ENCODE measurements around the gene RGS17.
"Not testable (repeated sequence)": the region's sequence is repeated elsewhere in the genome, so short reads cannot be mapped to it uniquely, and the experiment has no call there.

The RGS17 gene

GRCh38 chr6:152986978-152987377, 144.1 kb downstream of the RGS17 start:
- no peaks in the 10 kb centered on the region for H3K27me3 Mint-ChIP-seq
- H3K4me1 Mint-ChIP-seq = peaks cover 10% of the 10 kb centered on the region
- H3K4me3 Mint-ChIP-seq = no peak overlapping the region
- DNase-seq (ENCODE audit: low spot score in 2 of 2) (no peak), ATAC-seq (ENCODE audit: low read depth) (no peak)
- H3K27ac Mint-ChIP-seq = peak overlapping the region; percentile 50
- H3K9me3 Mint-ChIP-seq = no peaks in the 10 kb centered on the region
- H3K36me3 Mint-ChIP-seq = peaks cover 5% of the 10 kb centered on the region

DNA sequence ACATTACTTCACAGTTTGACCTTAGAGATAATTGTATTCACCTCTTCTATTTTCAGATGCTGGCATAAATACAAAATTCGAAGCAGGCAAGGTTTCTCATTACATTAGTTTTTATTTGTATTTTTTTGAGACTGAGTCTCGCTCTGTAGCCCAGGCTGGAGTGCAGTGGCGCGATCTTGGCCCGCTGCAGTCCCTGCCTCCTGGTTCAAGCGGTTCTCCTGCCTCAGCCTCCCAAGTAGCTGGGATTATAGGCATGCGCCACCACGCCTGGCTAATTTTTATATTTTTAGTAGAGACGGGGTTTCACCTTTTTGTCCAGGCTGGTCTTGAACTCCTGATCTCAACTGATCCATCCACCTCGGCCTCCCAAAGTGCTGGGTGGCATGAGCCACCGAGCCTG, 145.8 kb downstream of the RGS17 start:
- Mint-ChIP-seq H3K27ac (peak overlapping the region; percentile 24), H3K4me1 (peaks cover 17% of the 10 kb centered on the region)
- H3K9me3 Mint-ChIP-seq; H3K27me3 Mint-ChIP-seq; H3K36me3 Mint-ChIP-seq; ATAC-seq (ENCODE audit: low read depth); DNase-seq (ENCODE audit: low spot score in 2 of 2); H3K4me3 Mint-ChIP-seq: not testable (repeated sequence)

DNA sequence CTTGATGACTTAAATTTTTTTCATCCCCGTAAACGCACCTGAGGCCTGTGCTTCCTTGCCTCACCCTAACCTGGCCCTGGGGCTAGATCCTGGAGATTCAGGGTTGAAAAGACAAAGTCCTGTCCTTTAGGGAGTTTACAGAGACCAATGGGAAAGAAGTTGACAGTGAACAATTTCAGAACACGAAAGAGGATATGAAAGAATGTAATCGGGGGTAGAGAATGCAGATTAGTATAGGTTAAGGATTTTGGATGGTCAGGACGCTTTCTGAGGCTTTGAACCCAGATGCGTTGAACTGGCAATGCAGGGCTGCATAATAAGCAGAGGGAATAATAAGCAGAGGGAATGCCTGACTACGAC, 146.6 kb downstream of the RGS17 start:
- DNase-seq (ENCODE audit: low spot score in 2 of 2) (no peak), ATAC-seq (ENCODE audit: low read depth) (no peak)
- peak overlapping the region; percentile 91 for H3K4me3 Mint-ChIP-seq
- H3K36me3 Mint-ChIP-seq = peaks cover 7% of the 10 kb centered on the region
- H3K4me1 Mint-ChIP-seq = peaks cover 19% of the 10 kb centered on the region
- no peaks in the 10 kb centered on the region for H3K27me3 Mint-ChIP-seq
- no peaks in the 10 kb centered on the region for H3K9me3 Mint-ChIP-seq
- H3K27ac Mint-ChIP-seq = peak overlapping the region; percentile 91

- no peak for ATAC-seq (ENCODE audit: low read depth)
- Mint-ChIP-seq H3K4me3 (peak overlapping the region; percentile 91), H3K27ac (peak overlapping the region; percentile 91), H3K4me1 (peaks cover 19% of the 10 kb centered on the region), H3K27me3 (no peaks in the 10 kb centered on the region), H3K36me3 (peaks cover 7% of the 10 kb centered on the region), H3K9me3 (no peaks in the 10 kb centered on the region)
- DNase-seq (ENCODE audit: low spot score in 2 of 2) = peak in 1 of 2 donors; percentile 20
Measured at GRCh38 chr6:152983637-152984512, 147.2 kb downstream of the RGS17 start.

- Mint-ChIP-seq H3K4me1 (peaks cover 19% of the 10 kb centered on the region), H3K27ac (peak within 1 kb of the TSS; percentile 91), H3K4me3 (peak within 1 kb of the TSS; percentile 91), H3K27me3 (no peaks in the 10 kb centered on the region), H3K36me3 (peaks cover 10% of the 10 kb centered on the region), H3K9me3 (no peaks in the 10 kb centered on the region)
- ATAC-seq (ENCODE audit: low read depth) (peak; percentile 88), DNase-seq (ENCODE audit: low spot score in 2 of 2) (peak; percentile 94 to 97)
Measured at GRCh38 chr6:152982904-152983636, 148.0 kb downstream of the RGS17 start, which contains the start of gene FBXO5. FBXO5 (minus strand) TSS chr6:152983041; CDS start chr6:152982959, 82 bp downstream.

DNA sequence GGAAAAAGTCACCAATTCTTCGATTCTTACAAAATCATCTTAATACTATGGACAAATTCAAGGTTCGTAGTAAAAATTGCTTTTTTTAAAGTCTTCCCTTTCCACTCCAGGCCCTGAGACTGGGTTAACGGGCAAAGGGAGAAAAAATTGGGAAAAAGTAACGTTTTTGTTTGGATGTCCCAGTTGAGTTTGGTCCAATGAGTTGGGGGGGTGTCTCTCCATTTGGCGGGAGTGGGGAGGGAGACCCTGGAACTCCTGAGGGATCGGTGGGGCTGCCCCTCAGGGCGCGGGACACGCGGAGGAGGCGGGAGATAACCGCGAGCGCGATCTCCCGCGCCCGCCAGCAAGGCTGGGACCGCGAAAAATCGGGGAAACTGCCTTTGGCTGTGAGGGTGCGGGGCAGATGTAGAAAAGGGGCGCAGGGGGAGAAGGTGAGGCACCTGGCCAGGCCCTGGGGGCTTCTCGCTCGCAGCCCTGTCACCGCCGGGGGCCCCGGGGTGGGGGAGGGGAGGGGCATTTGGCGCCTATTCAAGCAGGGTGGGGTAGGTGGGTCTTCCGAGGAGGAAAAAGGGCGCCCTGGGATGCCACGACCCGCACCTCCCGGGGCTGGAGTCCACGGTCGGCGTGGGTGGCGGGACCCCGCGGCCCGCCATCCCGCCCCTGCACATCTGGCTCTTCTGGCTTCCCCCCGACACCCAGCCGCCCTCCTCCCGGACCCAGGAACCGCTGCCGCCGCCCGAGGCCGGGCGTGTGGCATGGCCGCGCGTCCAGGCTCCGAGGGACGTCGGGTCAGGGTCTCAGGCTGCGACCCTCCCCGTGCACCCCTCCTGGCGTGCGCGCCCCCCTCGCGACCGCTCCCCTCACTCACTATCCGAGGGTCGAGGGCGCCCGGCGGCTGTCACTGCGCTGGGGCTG, 148.8 kb downstream of the RGS17 start:
- Mint-ChIP-seq H3K27ac (no peak overlapping the region), H3K9me3 (no peaks in the 10 kb centered on the region), H3K4me1 (peaks cover 19% of the 10 kb centered on the region), H3K27me3 (no peaks in the 10 kb centered on the region), H3K4me3 (peak overlapping the region; percentile 91), H3K36me3 (peaks cover 10% of the 10 kb centered on the region)
- no peak for DNase-seq (ENCODE audit: low spot score in 2 of 2)
- no peak for ATAC-seq (ENCODE audit: low read depth)

DNA sequence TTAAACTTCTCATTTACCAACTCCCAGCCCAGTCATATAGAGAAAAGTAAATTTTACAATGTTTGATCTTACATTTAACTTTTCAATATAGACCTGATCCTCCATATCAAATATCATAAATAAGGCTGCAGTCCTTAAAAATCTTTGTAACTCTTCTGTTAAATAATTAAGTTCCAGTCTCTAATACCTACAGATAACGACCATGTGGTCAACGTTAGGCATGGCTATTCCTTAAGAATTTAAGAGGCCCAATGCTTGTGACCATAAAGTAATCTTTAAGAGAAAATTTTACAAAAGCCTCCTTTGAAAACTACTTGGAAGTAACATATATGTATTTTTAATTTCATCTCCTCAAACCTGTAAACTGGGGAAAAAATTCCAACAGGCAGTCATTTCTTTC, 149.9 kb downstream of the RGS17 start:
- ATAC-seq (ENCODE audit: low read depth) = no peak
- Mint-ChIP-seq H3K4me1 (peaks cover 21% of the 10 kb centered on the region), H3K9me3 (no peaks in the 10 kb centered on the region), H3K27me3 (no peaks in the 10 kb centered on the region), H3K36me3 (peaks cover 10% of the 10 kb centered on the region), H3K27ac (no peak overlapping the region), H3K4me3 (no peak overlapping the region)
- DNase-seq (ENCODE audit: low spot score in 2 of 2) = no peak

GRCh38 chr6:152980656-152981055, 150.4 kb downstream of the RGS17 start:
- no peak overlapping the region for H3K27ac Mint-ChIP-seq
- no peak for DNase-seq (ENCODE audit: low spot score in 2 of 2)
- H3K9me3 Mint-ChIP-seq = no peaks in the 10 kb centered on the region
- H3K27me3 Mint-ChIP-seq = no peaks in the 10 kb centered on the region
- peaks cover 21% of the 10 kb centered on the region for H3K4me1 Mint-ChIP-seq
- H3K4me3 Mint-ChIP-seq = no peak overlapping the region
- ATAC-seq (ENCODE audit: low read depth) = no peak
- H3K36me3 Mint-ChIP-seq = peaks cover 12% of the 10 kb centered on the region

- Mint-ChIP-seq H3K27ac (no peak overlapping the region), H3K4me3 (no peak overlapping the region), H3K9me3 (no peaks in the 10 kb centered on the region), H3K4me1 (peaks cover 20% of the 10 kb centered on the region), H3K27me3 (no peaks in the 10 kb centered on the region), H3K36me3 (peaks cover 19% of the 10 kb centered on the region)
- ATAC-seq (ENCODE audit: low read depth) (no peak), DNase-seq (ENCODE audit: low spot score in 2 of 2) (no peak)
Measured at GRCh38 chr6:152979116-152979515, 152.0 kb downstream of the RGS17 start.

- no peaks in the 10 kb centered on the region for H3K27me3 Mint-ChIP-seq
- ATAC-seq (ENCODE audit: low read depth) (no peak), DNase-seq (ENCODE audit: low spot score in 2 of 2) (no peak)
- no peak overlapping the region for H3K27ac Mint-ChIP-seq
- H3K4me3 Mint-ChIP-seq = no peak overlapping the region
- H3K9me3 Mint-ChIP-seq = no peaks in the 10 kb centered on the region
- H3K36me3 Mint-ChIP-seq = peaks cover 22% of the 10 kb centered on the region
- peaks cover 20% of the 10 kb centered on the region for H3K4me1 Mint-ChIP-seq
Measured at GRCh38 chr6:152978058-152978457, 153.0 kb downstream of the RGS17 start.

DNA sequence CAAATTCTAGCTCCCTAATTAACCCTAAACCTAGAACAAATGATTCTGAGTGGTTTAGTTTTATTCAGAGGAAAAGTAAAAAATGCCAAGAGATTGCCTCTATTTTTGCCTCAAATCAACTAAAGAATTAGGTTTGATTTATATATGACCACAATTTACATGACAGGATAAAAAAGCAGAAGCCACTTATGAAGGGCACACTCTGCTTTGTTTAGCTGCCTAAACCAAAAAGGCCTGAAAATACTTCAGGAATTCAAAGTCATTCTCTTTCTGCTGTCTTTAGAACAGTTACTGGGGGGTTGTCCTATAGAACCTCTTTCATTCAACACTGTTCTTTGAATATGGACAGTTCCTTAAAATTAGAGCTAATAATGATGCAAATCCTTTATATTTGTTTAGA, 153.5 kb downstream of the RGS17 start:
- Mint-ChIP-seq H3K4me1 (peaks cover 20% of the 10 kb centered on the region), H3K27me3 (no peaks in the 10 kb centered on the region), H3K27ac (no peak overlapping the region), H3K36me3 (peaks cover 22% of the 10 kb centered on the region), H3K4me3 (no peak overlapping the region), H3K9me3 (no peaks in the 10 kb centered on the region)
- ATAC-seq (ENCODE audit: low read depth) (no peak), DNase-seq (ENCODE audit: low spot score in 2 of 2) (no peak)

GRCh38 chr6:152976749-152977148, 154.3 kb downstream of the RGS17 start:
- H3K9me3 Mint-ChIP-seq = no peaks in the 10 kb centered on the region
- no peak overlapping the region for H3K4me3 Mint-ChIP-seq
- peaks cover 22% of the 10 kb centered on the region for H3K36me3 Mint-ChIP-seq
- no peak overlapping the region for H3K27ac Mint-ChIP-seq
- H3K4me1 Mint-ChIP-seq = peaks cover 20% of the 10 kb centered on the region
- DNase-seq (ENCODE audit: low spot score in 2 of 2) (no peak), ATAC-seq (ENCODE audit: low read depth) (no peak)
- H3K27me3 Mint-ChIP-seq = no peaks in the 10 kb centered on the region

- H3K27me3 Mint-ChIP-seq = no peaks in the 10 kb centered on the region
- no peaks in the 10 kb centered on the region for H3K9me3 Mint-ChIP-seq
- peaks cover 14% of the 10 kb centered on the region for H3K4me1 Mint-ChIP-seq
- peak overlapping the region; percentile 53 for H3K27ac Mint-ChIP-seq
- peaks cover 29% of the 10 kb centered on the region for H3K36me3 Mint-ChIP-seq
- ATAC-seq (ENCODE audit: low read depth) = peak; percentile 42
- no peak for DNase-seq (ENCODE audit: low spot score in 2 of 2)
- H3K4me3 Mint-ChIP-seq = no peak overlapping the region
Measured at GRCh38 chr6:152975204-152975915, 155.7 kb downstream of the RGS17 start.

All from memory B cell (primary cell).